GM19324 (cell line): ENCODE measurements around the gene PLEKHO2.
"Not testable (repeated sequence)": the region's sequence is repeated elsewhere in the genome, so short reads cannot be mapped to it uniquely, and the experiment has no call there.

Experiments used
- ATAC-seq: cut with Tn5 transposase; IDR thresholded peaks from one replicate; pipeline ENCODE4 v1.9.1; 2021; ENCODE audit warnings: mild to moderate bottlenecking, moderate library complexity; ENCODE audit not compliant: unreplicated experiment, low FRiP score

The PLEKHO2 gene

DNA sequence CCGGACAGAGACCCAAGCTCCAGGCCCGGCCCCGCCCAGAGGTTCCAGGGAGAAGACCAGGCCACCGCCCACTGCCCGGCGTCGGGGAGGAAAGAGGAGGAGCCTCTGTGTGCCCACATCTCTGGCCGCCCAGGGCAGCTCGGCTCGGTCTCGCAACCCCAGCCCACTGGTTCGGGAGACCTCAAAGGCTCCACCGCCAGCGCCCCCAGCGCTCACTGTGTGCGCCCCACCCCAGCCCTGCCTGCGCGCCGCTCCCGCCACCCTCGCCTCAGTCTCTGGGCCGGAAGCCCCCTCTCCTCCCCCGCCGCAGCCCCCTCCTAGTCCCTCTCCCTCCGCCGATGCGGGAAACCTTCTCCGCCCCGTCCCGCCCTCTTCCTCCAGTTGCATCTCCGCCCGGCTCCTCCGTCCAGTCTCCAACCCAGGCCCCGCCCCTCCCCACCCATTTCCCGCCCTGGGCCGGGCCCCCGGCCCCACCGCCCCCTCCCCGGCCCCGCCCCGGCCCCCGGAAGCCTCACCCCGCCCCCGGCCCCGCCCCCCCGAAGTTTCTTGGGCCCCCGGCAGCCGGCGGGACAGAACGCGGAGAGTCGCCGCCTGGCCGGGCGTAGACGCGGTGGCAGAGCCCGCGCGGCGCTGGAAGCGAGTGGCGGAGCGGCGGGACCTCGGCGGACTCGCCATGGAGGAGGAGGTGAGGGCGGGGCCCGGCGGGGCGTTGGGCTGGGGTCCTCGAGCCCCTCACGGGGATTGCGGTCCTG lies at the start of gene PLEKHO2:
TSS of gene PLEKHO2 (plus strand) at position 572 of the 752 bp plus-strand sequence. CDS start at position 674, 102 bp downstream.
- ATAC-seq, result peak; percentile 69

DNA sequence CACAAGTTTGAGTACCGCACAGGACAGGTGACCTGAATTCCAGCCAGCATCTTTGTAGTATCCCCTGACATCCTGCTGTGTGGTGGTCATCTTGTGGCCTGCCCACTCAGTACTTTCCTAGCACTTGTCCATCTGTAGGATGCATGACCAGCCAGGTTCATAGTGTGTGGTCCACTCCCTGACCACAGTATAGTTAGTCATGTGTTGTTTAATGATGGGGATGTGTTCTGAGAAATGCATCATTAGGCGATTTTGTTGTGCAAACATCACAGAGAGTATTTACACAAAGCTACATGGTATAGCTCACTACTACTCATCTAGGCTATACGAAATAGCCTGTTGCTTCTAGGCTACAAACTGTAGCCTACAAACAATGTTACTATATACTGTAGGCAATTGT lies 49.4 kb upstream of the PLEKHO2 start:
- no peak for ATAC-seq

DNA sequence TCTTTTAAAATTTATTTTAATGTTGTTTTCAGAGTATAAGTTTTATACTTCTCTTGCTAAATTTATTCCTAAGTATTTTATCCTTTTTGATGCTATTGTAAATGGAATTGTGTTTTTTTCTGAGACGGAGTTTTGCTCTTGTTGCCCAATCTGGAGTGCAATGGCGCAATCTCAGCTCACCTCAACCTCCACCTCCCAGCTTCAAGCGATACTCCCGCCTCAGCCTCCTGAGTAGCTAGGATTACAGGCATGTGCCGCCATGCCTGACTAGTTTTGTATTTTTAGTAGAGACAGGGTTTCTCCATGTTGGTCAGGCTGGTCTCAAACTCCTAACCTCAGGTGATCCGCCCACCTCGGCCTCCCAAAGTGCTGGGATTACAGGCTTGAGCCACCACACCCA lies 46.4 kb upstream of the PLEKHO2 start:
- not testable (repeated sequence) for ATAC-seq

GRCh38 chr15:64795921-64796320 lies 45.8 kb upstream of the PLEKHO2 start:
- not testable (repeated sequence) for ATAC-seq

- not testable (repeated sequence) for ATAC-seq
Observed at GRCh38 chr15:64798905-64799304, 42.8 kb upstream of the PLEKHO2 start.

- ATAC-seq, result no peak
Observed at GRCh38 chr15:64800476-64800875, 41.2 kb upstream of the PLEKHO2 start.

- ATAC-seq, result no peak
Observed at GRCh38 chr15:64803526-64803925, 38.2 kb upstream of the PLEKHO2 start.

GRCh38 chr15:64804619-64805018 lies 37.1 kb upstream of the PLEKHO2 start:
- no peak for ATAC-seq

- ATAC-seq, result no peak
Observed at GRCh38 chr15:64806509-64806908, 35.2 kb upstream of the PLEKHO2 start.

GRCh38 chr15:64807051-64807749 lies 34.5 kb upstream of the PLEKHO2 start:
- no peak for ATAC-seq

GRCh38 chr15:64807751-64808222 lies 33.9 kb upstream of the PLEKHO2 start:
- ATAC-seq, result no peak

GRCh38 chr15:64808785-64809453 lies 32.8 kb upstream of the PLEKHO2 start:
- ATAC-seq, result no peak

DNA sequence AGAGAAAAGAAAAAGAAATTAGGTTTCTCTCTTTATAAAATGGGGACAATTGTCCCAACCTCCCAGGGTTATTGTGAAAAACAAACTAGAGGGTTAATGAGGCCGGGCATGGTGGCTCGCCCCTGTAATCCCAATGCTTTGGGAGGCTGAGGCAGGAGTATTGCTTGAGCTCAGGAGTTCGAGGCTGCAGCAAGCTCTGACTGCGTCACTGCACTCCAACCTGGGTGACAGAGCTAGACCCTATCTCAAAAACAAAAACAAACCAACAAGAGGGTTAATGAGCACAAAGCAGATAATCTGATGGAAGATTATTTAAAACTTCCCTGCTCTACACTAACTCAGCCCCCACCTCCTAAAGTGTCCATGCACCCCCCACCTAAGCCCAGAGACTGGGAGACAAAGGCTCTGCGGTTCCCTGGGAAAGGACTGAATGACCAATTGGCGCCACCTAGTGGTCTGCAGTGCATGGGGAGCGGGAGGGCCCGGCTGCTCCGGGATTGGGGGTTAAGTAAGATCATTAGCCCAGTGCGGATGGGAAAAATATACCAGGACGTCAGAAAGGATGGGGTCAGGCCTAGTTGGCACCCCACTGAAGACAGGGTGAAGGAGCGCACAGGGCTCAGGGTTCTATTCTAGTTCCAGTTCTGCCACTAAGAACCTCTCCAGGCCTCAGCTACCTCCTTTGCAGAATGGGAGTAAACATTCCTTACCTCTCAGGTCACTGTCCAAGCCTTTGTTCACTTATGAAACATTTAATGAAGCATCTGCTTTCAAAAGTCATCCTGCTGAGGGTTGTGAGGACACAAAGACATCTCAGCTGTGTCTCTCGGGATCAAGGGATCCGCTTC lies 31.8 kb upstream of the PLEKHO2 start:
- no peak for ATAC-seq

GRCh38 chr15:64810497-64811326 lies 31.0 kb upstream of the PLEKHO2 start:
- no peak for ATAC-seq

GRCh38 chr15:64813075-64813474 lies 28.6 kb upstream of the PLEKHO2 start:
- ATAC-seq, result no peak

GRCh38 chr15:64814283-64814682 lies 27.4 kb upstream of the PLEKHO2 start:
- not testable (repeated sequence) for ATAC-seq

GRCh38 chr15:64814965-64815364 lies 26.8 kb upstream of the PLEKHO2 start:
- ATAC-seq, result not testable (repeated sequence)

GRCh38 chr15:64816452-64816851 lies 25.3 kb upstream of the PLEKHO2 start:
- no peak for ATAC-seq

- no peak for ATAC-seq
Observed at GRCh38 chr15:64824929-64825430, 16.7 kb upstream of the PLEKHO2 start.
